Measurements from ENCODE around the gene PARD6B. TPM values are rescaled to one million over a fixed set of nuclear protein-coding genes. Genes with fewer than 3 reads are reported as not detected.
"Not testable (repeated sequence)": the region's sequence is repeated elsewhere in the genome, so short reads cannot be mapped to it uniquely, and the experiment has no call there.

PARD6B gene
- total RNA-seq, 2 experiments from 2014 or later, result 4.4 to 6.1 TPM

GRCh38 chr20:50695135-50695872 is 36.1 kb upstream of the PARD6B start:
- CTCF ChIA-PET (ENCODE audit: unreplicated experiment), result no interaction called here
- Histone ChIP-seq H3K4me1 (ENCODE audit: insufficient read depth, low read length, poor library complexity, severe bottlenecking) (no peaks in the 10 kb centered on the region), H3K36me3 (ENCODE audit: insufficient read depth, low read length) (no peaks in the 10 kb centered on the region), H3K4me3 (ENCODE audit: low read depth, low read length, poor library complexity, severe bottlenecking) (no peak overlapping the region), H4K20me1 (ENCODE audit: insufficient read depth, low read length) (no peaks in the 10 kb centered on the region), H3K9me3 (ENCODE audit: low read length) (no peaks in the 10 kb centered on the region), H2AFZ (ENCODE audit: low read length) (no peak overlapping the region), H3K27ac (ENCODE audit: low read depth, low read length, poor library complexity, severe bottlenecking) (no peak overlapping the region), H3K4me2 (ENCODE audit: low read length) (no peak overlapping the region), H3K79me2 (ENCODE audit: insufficient read depth, low read depth, low read length) (no peaks in the 10 kb centered on the region), H3K9me2 (ENCODE audit: insufficient read depth, low read length) (no peaks in the 10 kb centered on the region)
- POLR2A ChIA-PET, result interaction anchor here (0.6 kb wide), 1 partner anchor 21 kb away, joined by 8 read pairs; no protein-coding TSS in a partner anchor
- BruUV-seq (replicated peaks), result no TSS peak
- intact Hi-C loops (cut with micrococcal nuclease; ENCODE audit: unreplicated experiment), result no loop called here
- TF ChIP-seq CTCF (conservative IDR thresholded peaks at IDR 0.05; ENCODE audit: low read length), result no peak
- no peak for TF ChIP-seq EZH2phosphoT487 (IDR thresholded peaks at IDR 0.05; ENCODE audit: borderline replicate concordance, low read depth, low read length)
- no peak for DNase-seq (ENCODE audit: low spot score)

GRCh38 chr20:50698255-50698654 is 33.1 kb upstream of the PARD6B start:
- H3K4me1 ChIP-seq (ENCODE audit: insufficient read depth, low read length, poor library complexity, severe bottlenecking); H4K20me1 ChIP-seq (ENCODE audit: insufficient read depth, low read length); intact Hi-C loops (cut with micrococcal nuclease; ENCODE audit: unreplicated experiment); H3K36me3 ChIP-seq (ENCODE audit: insufficient read depth, low read length); H3K9me2 ChIP-seq (ENCODE audit: insufficient read depth, low read length); POLR2A ChIA-PET; H3K27ac ChIP-seq (ENCODE audit: low read depth, low read length, poor library complexity, severe bottlenecking); H3K4me3 ChIP-seq (ENCODE audit: low read depth, low read length, poor library complexity, severe bottlenecking); DNase-seq (ENCODE audit: low spot score); CTCF ChIA-PET (ENCODE audit: unreplicated experiment); H3K9me3 ChIP-seq (ENCODE audit: low read length); H3K79me2 ChIP-seq (ENCODE audit: insufficient read depth, low read depth, low read length); H2AFZ ChIP-seq (ENCODE audit: low read length); BruUV-seq (replicated peaks); H3K4me2 ChIP-seq (ENCODE audit: low read length): not testable (repeated sequence)

GRCh38 chr20:50699688-50700087 is 31.7 kb upstream of the PARD6B start:
- no peak for TF ChIP-seq CTCF (conservative IDR thresholded peaks at IDR 0.05; ENCODE audit: low read length)
- TF ChIP-seq EZH2phosphoT487 (IDR thresholded peaks at IDR 0.05; ENCODE audit: borderline replicate concordance, low read depth, low read length), result no peak

More at GRCh38 chr20:50699688-50700087, 31.7 kb upstream of the PARD6B start:
- H3K9me3 ChIP-seq (ENCODE audit: low read length), result no peaks in the 10 kb centered on the region
- CTCF ChIA-PET (ENCODE audit: unreplicated experiment), result no interaction called here
- H3K79me2 ChIP-seq (ENCODE audit: insufficient read depth, low read depth, low read length), result no peaks in the 10 kb centered on the region
- H3K4me3 ChIP-seq (ENCODE audit: low read depth, low read length, poor library complexity, severe bottlenecking), result no peak overlapping the region
- no TSS peak for BruUV-seq (replicated peaks)
- intact Hi-C loops (cut with micrococcal nuclease; ENCODE audit: unreplicated experiment), result no loop called here
- H3K4me1 ChIP-seq (ENCODE audit: insufficient read depth, low read length, poor library complexity, severe bottlenecking), result no peaks in the 10 kb centered on the region
- no peak overlapping the region for H2AFZ ChIP-seq (ENCODE audit: low read length)
- no peak overlapping the region for H3K4me2 ChIP-seq (ENCODE audit: low read length)
- POLR2A ChIA-PET, result no interaction called here
- no peaks in the 10 kb centered on the region for H3K9me2 ChIP-seq (ENCODE audit: insufficient read depth, low read length)
- H3K27ac ChIP-seq (ENCODE audit: low read depth, low read length, poor library complexity, severe bottlenecking), result no peak overlapping the region
- DNase-seq (ENCODE audit: low spot score), result no peak
- H3K36me3 ChIP-seq (ENCODE audit: insufficient read depth, low read length), result no peaks in the 10 kb centered on the region
- H4K20me1 ChIP-seq (ENCODE audit: insufficient read depth, low read length), result no peaks in the 10 kb centered on the region
